ENCODE measurements around the gene SPEN.
"Not testable (repeated sequence)": the region's sequence is repeated elsewhere in the genome, so short reads cannot be mapped to it uniquely, and the experiment has no call there.

SPEN gene

DNA sequence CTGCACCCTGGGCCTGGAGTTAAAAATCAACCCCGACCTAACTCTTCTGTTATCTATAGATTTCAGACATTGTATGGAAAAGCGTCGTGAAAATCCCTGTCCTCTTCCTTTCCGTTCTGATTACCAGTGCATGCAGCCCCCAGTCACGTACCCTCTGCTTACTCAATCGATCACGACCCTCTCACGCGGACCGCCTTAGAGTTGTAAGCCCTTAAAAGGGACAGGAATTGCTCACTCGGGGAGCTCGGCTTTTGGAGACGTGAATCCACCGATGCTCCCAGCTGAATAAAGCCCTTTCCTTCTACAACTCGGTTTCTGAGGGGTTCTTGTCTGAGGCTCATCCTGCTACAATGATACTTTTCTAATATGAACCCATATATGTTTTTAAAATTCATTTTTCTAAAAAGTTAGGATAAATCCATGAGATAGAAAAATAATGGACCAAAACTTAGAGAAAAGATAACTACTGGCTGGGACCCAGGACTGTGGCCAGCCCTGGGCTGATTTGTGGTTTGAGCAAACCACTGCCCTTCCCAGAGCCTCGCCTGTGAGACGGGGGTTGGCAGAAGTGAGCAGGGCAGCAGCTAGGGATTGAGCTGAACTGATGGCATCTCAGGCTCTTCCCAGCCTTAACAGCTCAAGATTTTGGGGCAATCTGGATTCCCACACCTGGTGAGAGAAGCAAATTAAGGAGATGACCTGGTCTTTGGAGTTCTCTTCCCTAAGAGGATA, 45.1 kb upstream of the SPEN start:
- no peaks in the 10 kb centered on the region for H3F3A ChIP-seq (ENCODE audit: insufficient read depth, low read length)
- H3K9me3 ChIP-seq (replicated peaks; ENCODE audit: insufficient read depth, low read length) = no peaks in the 10 kb centered on the region
- H3K4me2 ChIP-seq (ENCODE audit: low read depth, low read length) = no peak overlapping the region
- no peak overlapping the region for H3K4me3 ChIP-seq (ENCODE audit: low read length)
- no peak overlapping the region for H2AFZ ChIP-seq (ENCODE audit: low read length)
- DNase-seq = no peak
- no peaks in the 10 kb centered on the region for H3K27me3 ChIP-seq (replicated peaks; ENCODE audit: insufficient read depth, low read length)
- no peaks in the 10 kb centered on the region for H3K79me2 ChIP-seq (ENCODE audit: low read length)
- no peak for TF ChIP-seq EZH2 (optimal IDR thresholded peaks at IDR 0.05; ENCODE audit: low read depth, low read length)
- no peak for TF ChIP-seq EZH2phosphoT487 (IDR thresholded peaks at IDR 0.05; ENCODE audit: low read length)
- TF ChIP-seq, protein P1, sequence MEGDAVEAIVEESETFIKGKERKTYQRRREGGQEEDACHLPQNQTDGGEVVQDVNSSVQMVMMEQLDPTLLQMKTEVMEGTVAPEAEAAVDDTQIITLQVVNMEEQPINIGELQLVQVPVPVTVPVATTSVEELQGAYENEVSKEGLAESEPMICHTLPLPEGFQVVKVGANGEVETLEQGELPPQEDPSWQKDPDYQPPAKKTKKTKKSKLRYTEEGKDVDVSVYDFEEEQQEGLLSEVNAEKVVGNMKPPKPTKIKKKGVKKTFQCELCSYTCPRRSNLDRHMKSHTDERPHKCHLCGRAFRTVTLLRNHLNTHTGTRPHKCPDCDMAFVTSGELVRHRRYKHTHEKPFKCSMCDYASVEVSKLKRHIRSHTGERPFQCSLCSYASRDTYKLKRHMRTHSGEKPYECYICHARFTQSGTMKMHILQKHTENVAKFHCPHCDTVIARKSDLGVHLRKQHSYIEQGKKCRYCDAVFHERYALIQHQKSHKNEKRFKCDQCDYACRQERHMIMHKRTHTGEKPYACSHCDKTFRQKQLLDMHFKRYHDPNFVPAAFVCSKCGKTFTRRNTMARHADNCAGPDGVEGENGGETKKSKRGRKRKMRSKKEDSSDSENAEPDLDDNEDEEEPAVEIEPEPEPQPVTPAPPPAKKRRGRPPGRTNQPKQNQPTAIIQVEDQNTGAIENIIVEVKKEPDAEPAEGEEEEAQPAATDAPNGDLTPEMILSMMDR (IDR thresholded peaks at IDR 0.05; ENCODE audit: low read length) = no peak
- no peaks in the 10 kb centered on the region for H3K4me1 ChIP-seq (ENCODE audit: low read length)
- no peaks in the 10 kb centered on the region for H3K9me2 ChIP-seq (replicated peaks; ENCODE audit: insufficient read depth, low read length)
- H3K27ac ChIP-seq (ENCODE audit: low read length) = no peak overlapping the region
- no peaks in the 10 kb centered on the region for H4K20me1 ChIP-seq (ENCODE audit: insufficient read depth, low read length)
- no peaks in the 10 kb centered on the region for H3K36me3 ChIP-seq (replicated peaks; ENCODE audit: insufficient read depth, low read length)
- H3K9ac ChIP-seq (ENCODE audit: low read length) = no peak overlapping the region

DNA sequence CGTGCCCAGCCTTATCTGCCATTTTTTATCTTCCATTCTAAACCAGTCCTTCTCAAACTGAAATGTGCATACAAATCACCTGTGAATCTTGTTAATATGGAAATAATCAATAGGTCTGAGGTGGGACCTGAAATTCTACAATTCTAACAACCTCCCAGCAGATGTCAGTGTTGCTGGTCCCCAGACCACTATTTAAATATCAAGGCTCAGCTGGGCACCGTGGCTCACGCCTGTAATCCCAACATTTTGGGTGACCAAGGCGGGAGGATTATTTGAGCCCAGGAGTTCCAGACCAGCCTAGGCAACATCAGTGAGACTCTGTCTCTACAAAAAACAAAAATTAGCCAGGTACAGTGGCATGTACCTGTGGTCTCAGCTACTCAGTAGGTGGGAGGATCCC, 44.1 kb upstream of the SPEN start:
- H3K4me1 ChIP-seq (ENCODE audit: low read length) = no peaks in the 10 kb centered on the region
- no peaks in the 10 kb centered on the region for H3K36me3 ChIP-seq (replicated peaks; ENCODE audit: insufficient read depth, low read length)
- TF ChIP-seq EZH2 (optimal IDR thresholded peaks at IDR 0.05; ENCODE audit: low read depth, low read length) = no peak
- TF ChIP-seq, protein P1 (IDR thresholded peaks at IDR 0.05; ENCODE audit: low read length) = peak; percentile 32
- no peaks in the 10 kb centered on the region for H3K9me3 ChIP-seq (replicated peaks; ENCODE audit: insufficient read depth, low read length)
- no peaks in the 10 kb centered on the region for H3K9me2 ChIP-seq (replicated peaks; ENCODE audit: insufficient read depth, low read length)
- H3K9ac ChIP-seq (ENCODE audit: low read length) = no peak overlapping the region
- H3K27ac ChIP-seq (ENCODE audit: low read length) = no peak overlapping the region
- H3K27me3 ChIP-seq (replicated peaks; ENCODE audit: insufficient read depth, low read length) = no peaks in the 10 kb centered on the region
- peak; percentile 18 for DNase-seq
- no peaks in the 10 kb centered on the region for H3F3A ChIP-seq (ENCODE audit: insufficient read depth, low read length)
- H3K4me2 ChIP-seq (ENCODE audit: low read depth, low read length) = no peak overlapping the region
- H3K4me3 ChIP-seq (ENCODE audit: low read length) = no peak overlapping the region
- H4K20me1 ChIP-seq (ENCODE audit: insufficient read depth, low read length) = no peaks in the 10 kb centered on the region
- no peaks in the 10 kb centered on the region for H3K79me2 ChIP-seq (ENCODE audit: low read length)
- no peak overlapping the region for H2AFZ ChIP-seq (ENCODE audit: low read length)

DNA sequence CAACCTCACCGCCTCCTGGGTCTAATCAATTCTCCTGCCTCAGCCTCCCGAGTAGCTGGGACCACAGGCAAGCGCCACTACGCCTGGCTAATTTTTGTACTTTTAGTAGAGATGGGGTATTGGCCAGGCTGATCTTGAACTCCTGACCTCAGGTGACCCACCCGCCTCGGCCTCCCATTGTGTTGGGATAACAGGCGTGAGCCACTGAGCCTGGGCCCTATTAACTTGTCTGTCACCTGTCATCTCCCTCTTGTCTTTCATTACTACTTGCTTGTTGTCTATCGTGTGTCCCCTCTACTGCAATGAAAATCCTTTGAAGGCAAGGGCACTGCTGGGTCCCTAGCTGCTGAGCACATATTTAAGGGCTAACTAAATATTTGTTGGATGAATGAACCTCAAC, 43.4 kb upstream of the SPEN start:
- Histone ChIP-seq H4K20me1 (ENCODE audit: insufficient read depth, low read length) (no peaks in the 10 kb centered on the region), H3K4me2 (ENCODE audit: low read depth, low read length) (no peak overlapping the region), H3K9me3 (replicated peaks; ENCODE audit: insufficient read depth, low read length) (no peaks in the 10 kb centered on the region), H3K36me3 (replicated peaks; ENCODE audit: insufficient read depth, low read length) (no peaks in the 10 kb centered on the region), H3K4me1 (ENCODE audit: low read length) (no peaks in the 10 kb centered on the region), H2AFZ (ENCODE audit: low read length) (no peak overlapping the region), H3K27me3 (replicated peaks; ENCODE audit: insufficient read depth, low read length) (no peaks in the 10 kb centered on the region), H3K27ac (ENCODE audit: low read length) (no peak overlapping the region), H3K9ac (ENCODE audit: low read length) (no peak overlapping the region), H3K4me3 (ENCODE audit: low read length) (no peak overlapping the region), H3K79me2 (ENCODE audit: low read length) (no peaks in the 10 kb centered on the region), H3F3A (ENCODE audit: insufficient read depth, low read length) (no peaks in the 10 kb centered on the region), H3K9me2 (replicated peaks; ENCODE audit: insufficient read depth, low read length) (no peaks in the 10 kb centered on the region)
- TF ChIP-seq EZH2 (optimal IDR thresholded peaks at IDR 0.05; ENCODE audit: low read depth, low read length) (no peak), EZH2phosphoT487 (IDR thresholded peaks at IDR 0.05; ENCODE audit: low read length) (no peak)
- no peak for DNase-seq

DNA sequence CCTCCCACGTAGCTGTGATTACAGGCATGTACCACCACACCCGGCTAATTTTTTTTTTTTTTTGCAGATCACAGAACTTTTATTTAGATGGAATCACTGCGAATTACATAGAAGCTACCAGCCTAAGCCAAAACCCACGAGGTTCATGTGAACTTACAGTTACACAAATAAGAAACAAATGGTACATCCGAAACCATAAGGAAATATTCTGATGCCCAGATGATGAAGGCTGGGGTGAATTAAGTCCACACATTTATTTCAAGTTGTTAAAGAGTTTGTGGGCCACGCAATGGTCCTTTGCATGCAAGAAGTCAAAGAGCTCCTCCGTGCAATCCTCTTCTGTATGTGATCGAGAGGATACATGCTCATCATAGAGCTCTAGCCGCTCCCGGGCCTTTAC, 40.4 kb upstream of the SPEN start:
- Histone ChIP-seq H3K36me3 (replicated peaks; ENCODE audit: insufficient read depth, low read length) (no peaks in the 10 kb centered on the region), H3K4me3 (ENCODE audit: low read length) (no peak overlapping the region), H3K4me1 (ENCODE audit: low read length) (no peaks in the 10 kb centered on the region), H3K4me2 (ENCODE audit: low read depth, low read length) (no peak overlapping the region), H3K9me3 (replicated peaks; ENCODE audit: insufficient read depth, low read length) (no peaks in the 10 kb centered on the region), H4K20me1 (ENCODE audit: insufficient read depth, low read length) (no peaks in the 10 kb centered on the region), H3K9ac (ENCODE audit: low read length) (no peak overlapping the region), H3F3A (ENCODE audit: insufficient read depth, low read length) (no peaks in the 10 kb centered on the region), H3K27me3 (replicated peaks; ENCODE audit: insufficient read depth, low read length) (no peaks in the 10 kb centered on the region), H3K9me2 (replicated peaks; ENCODE audit: insufficient read depth, low read length) (no peaks in the 10 kb centered on the region), H2AFZ (ENCODE audit: low read length) (no peak overlapping the region), H3K79me2 (ENCODE audit: low read length) (no peaks in the 10 kb centered on the region), H3K27ac (ENCODE audit: low read length) (no peak overlapping the region)
- DNase-seq = no peak
- TF ChIP-seq EZH2 (optimal IDR thresholded peaks at IDR 0.05; ENCODE audit: low read depth, low read length) (no peak), EZH2phosphoT487 (IDR thresholded peaks at IDR 0.05; ENCODE audit: low read length) (no peak)
- TF ChIP-seq, protein P1 (IDR thresholded peaks at IDR 0.05; ENCODE audit: low read length) = no peak

DNA sequence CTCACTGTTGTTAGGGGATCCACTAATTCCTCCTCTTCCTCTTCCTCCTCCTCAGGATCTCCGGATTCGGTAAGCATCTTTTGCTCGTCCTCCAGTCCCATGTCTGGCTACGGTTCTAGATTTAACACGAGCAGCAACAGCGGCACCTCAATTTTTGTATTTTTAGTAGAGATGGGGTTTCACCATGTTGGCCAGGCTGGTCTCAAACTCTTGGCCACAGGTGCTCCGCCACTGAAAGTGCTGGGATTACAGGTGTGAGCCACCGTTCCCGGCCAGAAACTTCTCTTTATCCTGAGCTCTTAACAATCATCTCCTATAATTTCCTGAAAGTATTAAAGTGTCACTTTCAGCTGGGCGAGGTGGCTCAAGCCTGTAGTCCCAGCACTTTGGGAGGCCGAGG, 40.0 kb upstream of the SPEN start, which contains the start of gene UQCRHL:
Gene UQCRHL (minus strand): TSS at position 101 of the 400 bp plus-strand sequence. CDS start 0 bp downstream, at position 101.
- H3F3A ChIP-seq (ENCODE audit: insufficient read depth, low read length); H3K4me2 ChIP-seq (ENCODE audit: low read depth, low read length); H3K27me3 ChIP-seq (replicated peaks; ENCODE audit: insufficient read depth, low read length); H3K36me3 ChIP-seq (replicated peaks; ENCODE audit: insufficient read depth, low read length); DNase-seq; H3K9me3 ChIP-seq (replicated peaks; ENCODE audit: insufficient read depth, low read length); H3K4me1 ChIP-seq (ENCODE audit: low read length); H2AFZ ChIP-seq (ENCODE audit: low read length); H3K79me2 ChIP-seq (ENCODE audit: low read length); H3K4me3 ChIP-seq (ENCODE audit: low read length); H4K20me1 ChIP-seq (ENCODE audit: insufficient read depth, low read length); H3K9ac ChIP-seq (ENCODE audit: low read length); H3K27ac ChIP-seq (ENCODE audit: low read length); H3K9me2 ChIP-seq (replicated peaks; ENCODE audit: insufficient read depth, low read length): not testable (repeated sequence)

Measured in MM.1S (cell line).